NT2/D1 (cell line): ENCODE measurements around the gene CAMK2G.

Experiments
- YY1 ChIP-seq: IDR thresholded peaks from 2 replicates; pipeline ENCODE4 v1.6.1; 2011; ENCODE audit not compliant: insufficient read length, insufficient read depth
- ZNF274 ChIP-seq: IDR thresholded peaks from 2 replicates; pipeline ENCODE4 v1.6.1; 2011; ENCODE audit warnings: mild to moderate bottlenecking, low read depth, low read length

DNA sequence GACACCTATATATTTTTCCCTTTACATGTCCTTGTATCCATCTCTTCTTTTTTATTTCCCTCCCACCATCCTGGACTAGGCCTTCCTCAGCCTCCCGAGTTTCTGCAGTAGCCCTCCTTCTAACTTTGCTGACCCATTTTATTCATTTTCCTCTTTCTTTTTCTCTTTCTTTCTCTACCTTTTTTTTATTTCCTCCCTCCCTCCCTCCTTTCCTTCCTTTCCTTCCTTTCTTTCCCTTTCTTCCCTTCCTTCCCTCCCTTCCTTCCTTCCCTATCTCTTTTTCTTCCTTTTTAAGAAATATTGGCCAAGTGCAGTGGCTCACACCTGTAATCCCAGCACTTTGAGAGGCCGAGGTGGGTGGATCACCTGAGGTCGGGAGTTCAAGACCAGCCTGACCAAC lies 9.7 kb upstream of the CAMK2G start:
- TF ChIP-seq ZNF274 (no peak), YY1 (no peak)
